Measurements from ENCODE around the gene SRSF4.
"Not testable (repeated sequence)": the region's sequence is repeated elsewhere in the genome, so short reads cannot be mapped to it uniquely, and the experiment has no call there.

Gene SRSF4

GRCh38 chr1:29159773-29160172, 21.9 kb downstream of the SRSF4 start:
- DNase-seq (ENCODE audit: low read depth) = no peak
- no peak for TF ChIP-seq CTCF (IDR thresholded peaks at IDR 0.05; ENCODE audit: control insufficient read depth, insufficient read depth, low read depth, low read length, missing control alignments)
- H3K4me3 ChIP-seq (ENCODE audit: control insufficient read depth, low read depth, low read length) = no peak overlapping the region

GRCh38 chr1:29157269-29157601, 24.5 kb downstream of the SRSF4 start:
- DNase-seq (ENCODE audit: low read depth) = no peak
- H3K4me3 ChIP-seq (ENCODE audit: control insufficient read depth, low read depth, low read length) = no peak overlapping the region
- no peak for TF ChIP-seq CTCF (IDR thresholded peaks at IDR 0.05; ENCODE audit: control insufficient read depth, insufficient read depth, low read depth, low read length, missing control alignments)

GRCh38 chr1:29156543-29157268, 25.0 kb downstream of the SRSF4 start:
- no peak for DNase-seq (ENCODE audit: low read depth)
- no peak for TF ChIP-seq CTCF (IDR thresholded peaks at IDR 0.05; ENCODE audit: control insufficient read depth, insufficient read depth, low read depth, low read length, missing control alignments)
- no peak overlapping the region for H3K4me3 ChIP-seq (ENCODE audit: control insufficient read depth, low read depth, low read length)

- no peak for TF ChIP-seq CTCF (IDR thresholded peaks at IDR 0.05; ENCODE audit: control insufficient read depth, insufficient read depth, low read depth, low read length, missing control alignments)
- DNase-seq (ENCODE audit: low read depth) = no peak
- H3K4me3 ChIP-seq (ENCODE audit: control insufficient read depth, low read depth, low read length) = no peak overlapping the region
Measured at GRCh38 chr1:29152046-29152805, 29.5 kb downstream of the SRSF4 start.

- not testable (repeated sequence) for DNase-seq (ENCODE audit: low read depth); H3K4me3 ChIP-seq (ENCODE audit: control insufficient read depth, low read depth, low read length)
Measured at GRCh38 chr1:29150346-29150745, 31.4 kb downstream of the SRSF4 start.

GRCh38 chr1:29148656-29149491, 32.8 kb downstream of the SRSF4 start:
- no peak for DNase-seq (ENCODE audit: low read depth)
- no peak for TF ChIP-seq CTCF (IDR thresholded peaks at IDR 0.05; ENCODE audit: control insufficient read depth, insufficient read depth, low read depth, low read length, missing control alignments)
- H3K4me3 ChIP-seq (ENCODE audit: control insufficient read depth, low read depth, low read length) = no peak overlapping the region

Data from AG09309 (cell line).